GM12878 (cell line): Measurements from ENCODE around the gene C12orf43. TPM values are rescaled to one million over a fixed set of nuclear protein-coding genes. Genes with fewer than 3 reads are reported as not detected.

ENCODE experiments used
- ATAC-seq: fragments of 200-7000 bp; cut with Tn5 transposase; 3 replicates; pipeline ENCODE4 v1.9.1; 2020; ENCODE audit warnings: mild to moderate bottlenecking, moderate library complexity
- BruUV-seq: library from RNA; stranded (reverse); fragments of 400-500 nt; replicated peaks from 2 replicates; lab custom pipeline; 2021; lab: Mats Ljungman, UMichigan
- CTCF ChIA-PET: fragments of 300-600 bp; sonication (Branson Sonifier 250); formaldehyde crosslinking; extraction: SDS; loops from one replicate; lab custom pipeline; 2021; ENCODE audit warnings: inconsistent platforms; lab: Yijun Ruan, JAX
- POLR2A ChIA-PET: fragments of 350-600 bp; formaldehyde crosslinking; extraction: SDS; loops from one replicate; lab custom pipeline; 2021; ENCODE audit warnings: inconsistent platforms; lab: Charles Lee
- RAD21 ChIA-PET: fragments of 300-600 bp; sonication (Branson Sonifier 250); formaldehyde crosslinking; loops from one replicate; lab custom pipeline; 2023; ENCODE audit warnings: antibody characterized with exemption; ENCODE audit not compliant: unreplicated experiment; lab: Charles Lee
- SMC1A ChIA-PET: fragments of 300-600 bp; sonication (Branson Sonifier 250); formaldehyde crosslinking; loops from one replicate; lab custom pipeline; 2023; ENCODE audit not compliant: unreplicated experiment, uncharacterized antibody; lab: Charles Lee
- DNase-seq: peaks from one replicate; pipeline ENCODE4 v3.0.0-alpha.2; 2011; ENCODE audit warnings: low read depth, low spot score
- FAIRE-seq: peaks from 3 replicates; lab custom pipeline; 2011; peaks lifted over from hg19 to GRCh38; lab: Jason Lieb, UNC
- H2AFZ ChIP-seq: 2 replicates; pipeline ENCODE4 v1.6.0; 2011; ENCODE audit warnings: low read depth, low read length, control low read depth; ENCODE audit not compliant: control insufficient read depth
- H3K27ac ChIP-seq: 2 replicates; pipeline ENCODE4 v1.5.1; 2011; ENCODE audit warnings: control low read depth; ENCODE audit not compliant: control insufficient read depth, insufficient read depth
- H3K27me3 ChIP-seq, 2 experiments: replicated peaks in 1 of 2; 2 replicates each; pipeline versions ENCODE4 v1.6.0 to v1.6.1; 2011; ENCODE audit warnings: low read length in 1 of 2; ENCODE audit not compliant: control insufficient read depth in 2 of 2, insufficient read depth in 2 of 2
- H3K36me3 ChIP-seq, 2 experiments: 2 replicates each; pipeline ENCODE4 v1.5.1; 2011; ENCODE audit warnings: low read length in 1 of 2; ENCODE audit not compliant: control insufficient read depth in 2 of 2, insufficient read depth in 2 of 2
- H3K4me1 ChIP-seq: 2 replicates; pipeline ENCODE4 v1.6.1; 2011; ENCODE audit warnings: mild to moderate bottlenecking, low read length, moderate library complexity, mixed read lengths; ENCODE audit not compliant: control insufficient read depth, insufficient read depth
- H3K4me2 ChIP-seq: 2 replicates; pipeline ENCODE4 v1.6.0; 2011; ENCODE audit warnings: control low read depth; ENCODE audit not compliant: control insufficient read depth, insufficient read depth
- H3K4me3 ChIP-seq: fragments of 200-600 bp; sonication (generic); 2 replicates; pipeline ENCODE4 v1.5.1; 2016
- H3K79me2 ChIP-seq: 2 replicates; pipeline ENCODE4 v1.6.0; 2011; ENCODE audit warnings: low read length; ENCODE audit not compliant: control insufficient read depth, insufficient read depth
- H3K9ac ChIP-seq: 2 replicates; pipeline ENCODE4 v1.8.0; 2011; ENCODE audit warnings: low read length, control low read depth, mixed read lengths; ENCODE audit not compliant: control insufficient read depth, insufficient read depth
- H3K9me3 ChIP-seq: replicated peaks from 3 replicates; pipeline ENCODE4 v1.5.1; 2011; ENCODE audit warnings: mild to moderate bottlenecking, low read length; ENCODE audit not compliant: control insufficient read depth, insufficient read depth
- H4K20me1 ChIP-seq: 2 replicates; pipeline ENCODE4 v1.6.0; 2011; ENCODE audit not compliant: control insufficient read depth, insufficient read depth
- CREB1 ChIP-seq: IDR thresholded peaks from 2 replicates; pipeline ENCODE4 v1.6.1; 2012; ENCODE audit warnings: low read depth, mild to moderate bottlenecking, inconsistent platforms
- PKNOX1 ChIP-seq: fragments of 450-650 bp; IDR thresholded peaks from 2 replicates; pipeline ENCODE4 v1.6.1; 2016; ENCODE audit warnings: mild to moderate bottlenecking
- POLR2A ChIP-seq: IDR thresholded peaks from 2 replicates; pipeline ENCODE4 v1.6.1; 2011; ENCODE audit warnings: low read depth, mild to moderate bottlenecking, low read length
- REST ChIP-seq: IDR thresholded peaks from 2 replicates; pipeline ENCODE4 v1.6.1; 2012; ENCODE audit warnings: mild to moderate bottlenecking, low read depth, low read length
- SREBF1 ChIP-seq: IDR thresholded peaks from 2 replicates; pipeline ENCODE4 v1.6.1; 2012; ENCODE audit warnings: mild to moderate bottlenecking, low read length
- WGBS: methylation state at CpG from one replicate; pipeline ENCODE4 v1.1.6; 2016; ENCODE audit warnings: low lambda C conversion rate; ENCODE audit not compliant: insufficient replicate concordance, insufficient coverage; ENCODE audit errors: missing lambda C conversion rate; 5-methylcytosine and 5-hydroxymethylcytosine counted together
- in situ Hi-C: fragments of 300-500 bp; cut with MboI; formaldehyde crosslinking; loops from 9 replicates; pipeline ENCODE4 v1.14.3; 2018; ENCODE audit warnings: mixed read lengths
- intact Hi-C: fragments of 100-400 bp; cut with micrococcal nuclease; formaldehyde crosslinking; loops from one replicate; pipeline ENCODE4 v1.14.2; 2022; ENCODE audit not compliant: unreplicated experiment
- polyA plus RNA-seq, 11 experiments: library from polyadenylated mRNA; depleted of rRNA in 4 of 11; unstranded in 6 of 11; stranded (reverse) in 5 of 11; fragments of >200 nt; fragmentation: Nextera tagmentation in 4 of 11; fragmentation: Illumina TruSeq in 1 of 11; extraction: Ambion mirVana in 4 of 11; extraction: Trizol in 1 of 11; gene quantifications; 1 replicate in 1 of 11; 2 replicates in 10 of 11; pipeline versions ENCODE4 v1.2.1 to v1.2.3, GENCODE V29; 2011 to 2016; ENCODE audit warnings: inconsistent platforms in 2 of 11, missing spikeins in 2 of 11, low read depth in 1 of 11
- total RNA-seq, 4 experiments: library from RNA; depleted of rRNA in 3 of 4; stranded (reverse); fragments of >200 nt in 3 of 4; fragmentation: Illumina TruSeq in 1 of 4; extraction: Trizol in 1 of 4; gene quantifications; 2 replicates each; pipeline versions ENCODE4 v1.2.1 to v1.2.3, GENCODE V29; 2013 to 2021

The C12orf43 gene
- total and polyA plus RNA-seq, 10 of the 15 experiments (the other 5 are each of a cell fraction or from before 2014, with no cell fraction given): 7.5 to 30.8 (median 21.3) TPM

- POLR2A ChIA-PET: no interaction called here
- RAD21 ChIA-PET: no interaction called here
- no peak for TF ChIP-seq REST
- TF ChIP-seq PKNOX1: peak; percentile 45
- TF ChIP-seq POLR2A: peak; percentile 49; the same call in 1 of the 2 replicates
- TF ChIP-seq CREB1: no peak
- TF ChIP-seq SREBF1: no peak
- in situ Hi-C loops (no loop called here), intact Hi-C loops (no loop called here)
- Histone ChIP-seq H3K27ac (no peak overlapping the region), H3K4me1 (no peaks in the 10 kb centered on the region), H3K9ac (no peak overlapping the region), H3K79me2 (no peaks in the 10 kb centered on the region), H3K4me2 (no peak overlapping the region), H4K20me1 (no peaks in the 10 kb centered on the region), H3K27me3 (no peaks in the 10 kb centered on the region), H3K9me3 (no peaks in the 10 kb centered on the region), H3K36me3 (peaks cover under 1 to 4% of the 10 kb centered on the region in 2 experiments), H3K4me3 (no peak overlapping the region), H2AFZ (no peak overlapping the region)
- DNase-seq: no peak
- BruUV-seq: no TSS peak
- peak; percentile 40 for ATAC-seq
- CTCF ChIA-PET: no interaction called here
- no peak for FAIRE-seq
- SMC1A ChIA-PET: no interaction called here
- WGBS: 61% methylated on average over 23 of the region's 23 CpGs
These were observed 16.8 kb downstream of the C12orf43 start for GRCh38 chr12:120999191-121000120.
